WERI-Rb-1 (cell line): ENCODE measurements around the gene IL18.
"Not testable (repeated sequence)": the region's sequence is repeated elsewhere in the genome, so short reads cannot be mapped to it uniquely, and the experiment has no call there.

Source experiments
- DNase-seq: peaks from one replicate; pipeline ENCODE4 v3.0.0-alpha.2; 2020
- H3K27ac ChIP-seq: fragments of 250-450 bp; sonication (Bioruptor Pico); 2 replicates; pipeline ENCODE4 v1.5.1; 2020; ENCODE audit warnings: mild to moderate bottlenecking, moderate library complexity
- H3K27me3 ChIP-seq: fragments of 250-450 bp; sonication (Bioruptor Pico); 2 replicates; pipeline ENCODE4 v1.5.1; 2021; ENCODE audit warnings: mild to moderate bottlenecking, low read depth, moderate library complexity; ENCODE audit not compliant: insufficient read depth, severe bottlenecking
- H3K36me3 ChIP-seq: fragments of 250-450 bp; sonication (Bioruptor Pico); 2 replicates; pipeline ENCODE4 v1.5.1; 2020; ENCODE audit warnings: mild to moderate bottlenecking, moderate library complexity
- H3K4me3 ChIP-seq: 2 replicates; pipeline ENCODE4 v1.5.1; 2011; ENCODE audit warnings: low read depth, mild to moderate bottlenecking, control low read depth, low read length
- H3K9me3 ChIP-seq: fragments of 250-450 bp; sonication (Bioruptor Pico); 2 replicates; pipeline ENCODE4 v1.5.1; 2021; ENCODE audit warnings: mild to moderate bottlenecking, moderate library complexity; ENCODE audit not compliant: severe bottlenecking
- TF ChIP-seq, protein P1 (sequence below): IDR thresholded peaks from 2 replicates; pipeline ENCODE4 v1.5.1; 2011; ENCODE audit warnings: low read depth, mild to moderate bottlenecking, control low read depth, inconsistent platforms, low read length

IL18 gene

GRCh38 chr11:112200252-112200651, 36.4 kb upstream of the IL18 start:
- Histone ChIP-seq H3K27me3 (no peaks in the 10 kb centered on the region), H3K36me3 (no peaks in the 10 kb centered on the region), H3K9me3 (no peaks in the 10 kb centered on the region), H3K27ac (no peak overlapping the region), H3K4me3 (no peak overlapping the region)
- DNase-seq = no peak
- TF ChIP-seq, protein P1, sequence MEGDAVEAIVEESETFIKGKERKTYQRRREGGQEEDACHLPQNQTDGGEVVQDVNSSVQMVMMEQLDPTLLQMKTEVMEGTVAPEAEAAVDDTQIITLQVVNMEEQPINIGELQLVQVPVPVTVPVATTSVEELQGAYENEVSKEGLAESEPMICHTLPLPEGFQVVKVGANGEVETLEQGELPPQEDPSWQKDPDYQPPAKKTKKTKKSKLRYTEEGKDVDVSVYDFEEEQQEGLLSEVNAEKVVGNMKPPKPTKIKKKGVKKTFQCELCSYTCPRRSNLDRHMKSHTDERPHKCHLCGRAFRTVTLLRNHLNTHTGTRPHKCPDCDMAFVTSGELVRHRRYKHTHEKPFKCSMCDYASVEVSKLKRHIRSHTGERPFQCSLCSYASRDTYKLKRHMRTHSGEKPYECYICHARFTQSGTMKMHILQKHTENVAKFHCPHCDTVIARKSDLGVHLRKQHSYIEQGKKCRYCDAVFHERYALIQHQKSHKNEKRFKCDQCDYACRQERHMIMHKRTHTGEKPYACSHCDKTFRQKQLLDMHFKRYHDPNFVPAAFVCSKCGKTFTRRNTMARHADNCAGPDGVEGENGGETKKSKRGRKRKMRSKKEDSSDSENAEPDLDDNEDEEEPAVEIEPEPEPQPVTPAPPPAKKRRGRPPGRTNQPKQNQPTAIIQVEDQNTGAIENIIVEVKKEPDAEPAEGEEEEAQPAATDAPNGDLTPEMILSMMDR = no peak

- DNase-seq, H3K9me3 ChIP-seq, H3K27ac ChIP-seq, H3K4me3 ChIP-seq, H3K36me3 ChIP-seq, H3K27me3 ChIP-seq: not testable (repeated sequence)
These were observed 35.2 kb upstream of the IL18 start for GRCh38 chr11:112199101-112199500.

DNA sequence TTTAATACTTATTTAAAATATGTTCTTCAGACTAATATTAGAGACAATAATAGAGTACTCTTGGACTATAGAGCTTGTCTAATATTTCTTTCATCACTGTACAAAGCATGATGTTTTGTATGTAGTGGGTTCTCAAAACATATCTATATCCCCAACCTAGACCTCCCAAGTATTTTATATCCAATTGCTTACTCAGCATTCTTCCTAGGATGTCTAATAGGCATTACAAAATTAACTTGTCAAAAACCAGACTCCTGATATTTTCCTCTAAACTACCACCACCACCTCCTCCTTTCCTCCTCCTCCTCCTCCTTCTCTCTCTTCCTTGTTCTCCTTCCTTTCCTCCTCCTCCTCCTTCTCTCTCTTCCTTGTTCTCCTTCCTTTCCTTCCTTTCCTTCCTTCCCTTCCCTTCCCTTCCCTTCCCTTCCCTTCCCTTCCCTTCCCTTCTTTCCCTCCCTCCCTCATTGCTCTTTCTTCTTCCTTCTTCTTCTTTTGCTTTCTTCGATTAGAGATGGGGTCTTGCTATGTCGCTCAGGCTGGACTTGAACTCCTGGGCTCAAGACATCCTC, 32.7 kb upstream of the IL18 start:
- no peaks in the 10 kb centered on the region for H3K9me3 ChIP-seq
- no peaks in the 10 kb centered on the region for H3K36me3 ChIP-seq
- no peak overlapping the region for H3K4me3 ChIP-seq
- H3K27ac ChIP-seq = no peak overlapping the region; the same call in 1 of the 2 replicates
- DNase-seq = no peak
- TF ChIP-seq, protein P1 = no peak
- H3K27me3 ChIP-seq = no peaks in the 10 kb centered on the region

- Histone ChIP-seq H3K27ac (no peak overlapping the region), H3K27me3 (no peaks in the 10 kb centered on the region), H3K36me3 (no peaks in the 10 kb centered on the region), H3K4me3 (no peak overlapping the region), H3K9me3 (no peaks in the 10 kb centered on the region)
- TF ChIP-seq, protein P1 = no peak
- DNase-seq = no peak
These were observed 32.1 kb upstream of the IL18 start for GRCh38 chr11:112195951-112196351.

- H3K27ac ChIP-seq = not testable (repeated sequence)
These were observed 31.2 kb upstream of the IL18 start for GRCh38 chr11:112195113-112195512.

GRCh38 chr11:112186304-112186703, 22.4 kb upstream of the IL18 start:
- DNase-seq = no peak
- TF ChIP-seq, protein P1 = no peak
- no peak overlapping the region for H3K27ac ChIP-seq
- no peak overlapping the region for H3K4me3 ChIP-seq
- H3K9me3 ChIP-seq = no peaks in the 10 kb centered on the region
- no peaks in the 10 kb centered on the region for H3K36me3 ChIP-seq
- no peaks in the 10 kb centered on the region for H3K27me3 ChIP-seq

More at GRCh38 chr11:112195113-112195512, 31.2 kb upstream of the IL18 start:
- H3K36me3 ChIP-seq, H3K27me3 ChIP-seq, H3K9me3 ChIP-seq, DNase-seq, H3K4me3 ChIP-seq: not testable (repeated sequence)

DNA sequence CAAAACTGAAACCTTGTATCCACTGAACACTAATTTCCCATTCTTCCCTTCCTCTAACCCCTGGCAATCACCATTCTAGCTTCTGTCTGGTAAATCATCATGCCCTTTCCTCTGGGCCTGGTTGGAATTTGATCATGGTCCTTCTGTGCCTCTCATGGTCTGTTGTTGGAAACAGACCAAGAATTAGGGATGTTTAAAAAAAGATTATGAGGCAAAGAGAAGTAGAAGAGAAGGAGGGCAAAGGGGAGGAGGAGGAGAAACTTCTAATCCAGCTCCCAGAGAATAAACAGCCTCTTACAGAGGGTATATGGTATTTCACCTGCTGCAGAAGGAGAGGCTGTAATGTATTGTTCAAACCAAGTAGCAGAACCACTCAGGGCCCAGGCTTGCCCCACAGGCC, 22.0 kb upstream of the IL18 start:
- no peaks in the 10 kb centered on the region for H3K27me3 ChIP-seq
- H3K27ac ChIP-seq = no peak overlapping the region
- TF ChIP-seq, protein P1 = no peak
- H3K9me3 ChIP-seq = no peaks in the 10 kb centered on the region
- no peak overlapping the region for H3K4me3 ChIP-seq
- H3K36me3 ChIP-seq = no peaks in the 10 kb centered on the region
- DNase-seq = no peak
